Suppressor macrophage (primary cell): Measurements from ENCODE around the gene BACE2.

Experiments used
- DNase-seq, 4 experiments: peaks; one replicate each; pipeline ENCODE4 v3.0.0-alpha.2; 2020 to 2022

The BACE2 gene

DNA sequence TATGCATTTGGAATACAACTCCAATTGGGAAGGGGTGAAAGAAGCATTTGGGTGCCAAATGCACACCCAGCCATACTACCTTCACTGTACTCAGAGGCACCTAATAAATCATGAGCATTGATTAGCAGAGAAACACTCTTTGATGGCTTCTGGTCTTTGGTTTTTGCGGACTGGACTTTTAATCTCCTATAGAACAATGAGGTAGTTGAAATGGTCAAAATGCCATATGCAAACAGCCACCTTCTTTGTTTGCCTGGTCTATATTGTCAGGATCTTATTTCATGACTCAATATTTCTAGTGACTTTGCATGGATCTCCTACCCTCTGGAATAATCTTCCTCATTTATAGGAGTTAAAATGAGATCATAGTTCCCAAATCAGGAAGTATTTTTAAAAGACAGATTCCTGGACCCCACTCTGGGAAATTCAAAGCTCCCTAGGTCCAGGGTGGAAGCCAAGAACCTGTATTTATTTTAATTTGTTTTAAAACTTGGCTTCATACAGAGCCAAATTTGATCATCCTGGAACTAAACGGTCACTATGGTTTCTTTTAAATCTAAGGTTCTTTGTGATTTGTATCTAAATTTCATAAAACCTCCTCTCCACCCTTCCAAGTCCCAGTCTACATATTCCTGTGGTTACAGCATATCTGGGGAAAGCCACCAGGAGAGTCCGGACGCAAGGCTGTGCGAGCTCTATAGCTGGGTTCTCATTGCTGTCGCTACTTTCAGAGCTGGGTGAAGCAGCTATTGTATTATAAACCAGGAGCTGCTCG, 157.4 kb downstream of the BACE2 start:
- no peak for DNase-seq

- DNase-seq = no peak
Measured at GRCh38 chr21:41326414-41327080, 158.6 kb downstream of the BACE2 start.

GRCh38 chr21:41327753-41328152, 159.8 kb downstream of the BACE2 start:
- DNase-seq = no peak

DNA sequence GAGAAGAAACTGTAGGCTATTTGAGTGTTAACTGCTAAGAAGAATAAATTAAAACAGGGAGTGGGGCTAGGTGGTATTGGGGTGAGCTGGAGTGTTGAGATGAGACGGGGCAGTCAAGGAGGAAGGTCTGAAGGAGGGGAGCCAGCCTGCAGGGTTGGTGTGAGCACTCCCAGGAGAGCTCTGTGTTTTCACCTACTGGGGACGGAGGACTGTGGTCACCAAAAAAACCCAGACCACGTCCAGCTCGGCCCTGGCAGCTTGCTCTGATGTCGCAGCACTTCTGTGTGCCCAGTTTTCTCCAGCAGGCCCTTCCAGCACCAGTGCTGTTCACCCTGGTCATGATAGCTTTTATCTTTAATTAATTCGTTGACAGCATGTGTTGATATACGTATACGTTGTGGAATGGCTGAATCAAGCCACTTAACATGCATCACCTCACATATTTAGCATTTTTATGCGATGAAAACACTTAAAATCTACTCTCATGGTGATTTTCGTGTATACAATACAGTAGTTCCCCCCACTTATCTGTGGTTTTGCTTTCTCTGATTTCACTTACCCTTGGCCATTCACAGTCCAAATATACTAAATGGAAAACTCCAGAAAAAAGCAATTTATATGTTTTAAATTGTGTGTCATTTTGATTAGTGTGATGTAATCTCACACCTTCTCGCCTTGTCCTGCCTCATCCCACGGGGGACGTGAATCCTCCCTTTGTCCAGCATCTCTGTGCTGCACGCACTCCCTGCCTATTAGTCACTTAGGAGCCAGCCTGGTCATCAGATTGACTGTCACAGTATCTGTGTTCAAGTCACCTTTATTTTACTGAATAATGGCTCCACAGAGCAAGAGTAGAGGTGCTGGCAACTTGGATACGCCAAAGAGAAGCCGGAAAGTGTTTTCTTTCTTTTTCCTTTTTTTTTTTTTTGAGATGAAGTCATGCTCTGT, 161.0 kb downstream of the BACE2 start:
- no peak for DNase-seq
